H54 (cell line): ENCODE data around the gene ECSIT.
"Not testable (repeated sequence)": the region's sequence is repeated elsewhere in the genome, so short reads cannot be mapped to it uniquely, and the experiment has no call there.

Experiments
- DNase-seq: peaks from one replicate; pipeline ENCODE4 v3.0.0; 2011; ENCODE audit warnings: low spot score, mixed read lengths; ENCODE audit not compliant: insufficient read length
- FAIRE-seq: peaks from 3 replicates; lab custom pipeline; 2011; peaks lifted over from hg19 to GRCh38; lab: Jason Lieb, UNC
- POLR2A ChIP-seq: IDR thresholded peaks from 2 replicates; pipeline ENCODE4 v1.6.1; 2011; ENCODE audit warnings: low read depth, mild to moderate bottlenecking, low read length

ECSIT gene

GRCh38 chr19:11464333-11465265 is 64.3 kb downstream of the ECSIT start:
- no peak for TF ChIP-seq POLR2A
- no peak for FAIRE-seq
- DNase-seq, result no peak

GRCh38 chr19:11463391-11463790 is 65.5 kb downstream of the ECSIT start:
- TF ChIP-seq POLR2A, result no peak
- FAIRE-seq (no peak), DNase-seq (no peak)

GRCh38 chr19:11461453-11461852 is 67.5 kb downstream of the ECSIT start:
- no peak for TF ChIP-seq POLR2A
- no peak for FAIRE-seq
- DNase-seq, result no peak

- FAIRE-seq (no peak), DNase-seq (no peak)
- no peak for TF ChIP-seq POLR2A
Observed at GRCh38 chr19:11460207-11460606, 68.7 kb downstream of the ECSIT start.

GRCh38 chr19:11458912-11459311 is 70.0 kb downstream of the ECSIT start:
- not testable (repeated sequence) for FAIRE-seq, DNase-seq

- no peak for DNase-seq
- FAIRE-seq, result no peak
- TF ChIP-seq POLR2A, result no peak
Observed at GRCh38 chr19:11458236-11458900, 70.6 kb downstream of the ECSIT start.

GRCh38 chr19:11457831-11458230 is 71.1 kb downstream of the ECSIT start:
- DNase-seq (no peak), FAIRE-seq (no peak)
- no peak for TF ChIP-seq POLR2A

GRCh38 chr19:11457115-11457514 is 71.8 kb downstream of the ECSIT start:
- no peak for TF ChIP-seq POLR2A
- FAIRE-seq, result no peak
- DNase-seq, result no peak

- DNase-seq, result no peak
- no peak for FAIRE-seq
- TF ChIP-seq POLR2A, result no peak
Observed at GRCh38 chr19:11456659-11457058, 72.3 kb downstream of the ECSIT start.
